ENCODE measurements around the gene PRICKLE3. TPM values are rescaled to one million over a fixed set of nuclear protein-coding genes. Genes with fewer than 3 reads are reported as not detected.

PRICKLE3 gene
- total RNA-seq, 1 donor from 2014 or later, result 18.5 TPM

DNA sequence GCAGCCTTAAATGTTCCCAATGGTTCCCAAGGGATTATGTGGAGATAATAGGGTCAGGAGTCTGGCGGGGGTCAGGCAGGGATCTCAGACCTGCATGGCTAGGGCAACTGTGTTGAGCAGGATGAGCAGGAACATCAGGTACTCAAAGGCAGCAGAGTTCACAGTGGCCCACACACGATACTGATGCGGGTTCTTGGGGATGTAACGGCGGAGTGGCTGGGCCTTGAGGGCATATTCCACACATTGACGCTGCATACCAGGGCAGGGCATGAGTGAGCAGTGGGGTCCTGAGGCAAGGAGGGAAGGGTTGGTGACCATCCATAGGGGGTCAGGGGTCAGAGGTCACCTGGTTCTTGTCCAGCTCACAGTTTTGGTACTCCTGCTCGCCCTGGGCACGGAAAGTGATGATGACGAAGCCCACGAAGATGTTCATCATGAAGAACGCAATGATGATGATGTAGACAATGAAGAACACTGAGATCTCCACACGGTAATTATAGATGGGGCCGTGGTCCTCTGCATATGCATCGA lies 28.9 kb upstream of the PRICKLE3 start:
- no peak for DNase-seq (ENCODE audit: low read depth)
- no peak overlapping the region for H3K4me3 ChIP-seq (ENCODE audit: low read depth, low read length)
- TF ChIP-seq, protein P1, sequence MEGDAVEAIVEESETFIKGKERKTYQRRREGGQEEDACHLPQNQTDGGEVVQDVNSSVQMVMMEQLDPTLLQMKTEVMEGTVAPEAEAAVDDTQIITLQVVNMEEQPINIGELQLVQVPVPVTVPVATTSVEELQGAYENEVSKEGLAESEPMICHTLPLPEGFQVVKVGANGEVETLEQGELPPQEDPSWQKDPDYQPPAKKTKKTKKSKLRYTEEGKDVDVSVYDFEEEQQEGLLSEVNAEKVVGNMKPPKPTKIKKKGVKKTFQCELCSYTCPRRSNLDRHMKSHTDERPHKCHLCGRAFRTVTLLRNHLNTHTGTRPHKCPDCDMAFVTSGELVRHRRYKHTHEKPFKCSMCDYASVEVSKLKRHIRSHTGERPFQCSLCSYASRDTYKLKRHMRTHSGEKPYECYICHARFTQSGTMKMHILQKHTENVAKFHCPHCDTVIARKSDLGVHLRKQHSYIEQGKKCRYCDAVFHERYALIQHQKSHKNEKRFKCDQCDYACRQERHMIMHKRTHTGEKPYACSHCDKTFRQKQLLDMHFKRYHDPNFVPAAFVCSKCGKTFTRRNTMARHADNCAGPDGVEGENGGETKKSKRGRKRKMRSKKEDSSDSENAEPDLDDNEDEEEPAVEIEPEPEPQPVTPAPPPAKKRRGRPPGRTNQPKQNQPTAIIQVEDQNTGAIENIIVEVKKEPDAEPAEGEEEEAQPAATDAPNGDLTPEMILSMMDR (conservative IDR thresholded peaks at IDR 0.05; ENCODE audit: low read depth, low read length), result no peak

DNA sequence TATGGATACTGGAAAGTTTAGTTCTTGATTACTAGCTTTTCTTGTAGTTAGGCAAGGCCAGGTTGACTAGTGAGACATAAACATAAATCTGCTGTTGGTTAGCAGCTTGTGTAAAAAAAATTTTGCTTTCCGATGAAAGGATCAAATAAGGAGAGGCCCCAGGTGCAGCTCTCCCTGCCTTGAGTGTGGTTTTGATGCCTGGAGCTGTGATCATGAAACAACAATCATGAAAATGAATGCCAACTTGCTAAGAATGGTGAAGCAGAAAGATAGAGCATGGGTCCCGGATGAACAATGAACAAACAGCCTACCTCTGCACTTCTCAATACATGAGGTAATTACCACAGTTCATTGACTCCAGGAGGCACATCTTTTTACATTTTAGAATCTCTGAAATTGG lies 28.2 kb upstream of the PRICKLE3 start:
- TF ChIP-seq, protein P1 (conservative IDR thresholded peaks at IDR 0.05; ENCODE audit: low read depth, low read length), result no peak
- no peak for DNase-seq (ENCODE audit: low read depth)
- H3K4me3 ChIP-seq (ENCODE audit: low read depth, low read length), result no peak overlapping the region

DNA sequence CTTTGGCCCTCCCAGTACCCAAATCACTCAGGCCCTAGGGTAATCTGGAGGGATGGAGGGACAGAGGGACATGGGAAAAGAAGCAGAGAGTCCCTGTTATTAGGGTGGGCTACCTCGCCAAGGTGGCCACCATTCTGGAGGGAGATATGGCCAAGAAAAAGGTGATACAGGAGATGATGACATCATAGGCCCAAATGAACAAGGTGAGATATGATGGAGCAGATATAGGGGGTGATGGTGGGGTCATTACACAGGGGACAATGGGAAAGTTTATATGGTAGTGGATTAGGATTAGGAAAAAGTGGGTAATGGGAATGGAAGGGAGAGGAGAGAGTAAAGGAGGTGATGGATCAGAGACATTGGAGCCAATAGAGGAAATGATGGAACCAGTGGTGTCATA lies 26.7 kb upstream of the PRICKLE3 start:
- DNase-seq (ENCODE audit: low read depth), result no peak
- TF ChIP-seq, protein P1 (conservative IDR thresholded peaks at IDR 0.05; ENCODE audit: low read depth, low read length), result no peak
- no peak overlapping the region for H3K4me3 ChIP-seq (ENCODE audit: low read depth, low read length)

DNA sequence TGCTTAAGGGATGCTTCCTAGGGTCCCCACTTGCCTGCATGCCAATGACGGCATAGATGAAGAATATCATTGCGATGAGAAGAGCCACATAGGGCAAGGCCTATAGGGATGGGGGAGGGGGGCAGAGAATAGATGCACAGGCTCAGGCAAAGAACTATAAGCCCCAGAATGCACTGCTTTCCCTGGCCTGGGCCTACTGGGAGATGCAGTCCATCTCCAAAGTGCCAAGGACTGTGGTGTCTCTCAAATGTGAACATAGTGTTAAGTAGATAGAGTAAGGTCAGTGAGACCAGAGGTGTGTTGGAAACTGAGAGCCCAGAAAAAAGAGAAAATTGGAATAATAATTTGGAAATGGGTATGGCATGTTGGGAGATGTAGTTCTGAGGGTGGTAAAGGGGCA lies 26.0 kb upstream of the PRICKLE3 start:
- TF ChIP-seq, protein P1 (conservative IDR thresholded peaks at IDR 0.05; ENCODE audit: low read depth, low read length), result no peak
- no peak for DNase-seq (ENCODE audit: low read depth)
- no peak overlapping the region for H3K4me3 ChIP-seq (ENCODE audit: low read depth, low read length)

DNA sequence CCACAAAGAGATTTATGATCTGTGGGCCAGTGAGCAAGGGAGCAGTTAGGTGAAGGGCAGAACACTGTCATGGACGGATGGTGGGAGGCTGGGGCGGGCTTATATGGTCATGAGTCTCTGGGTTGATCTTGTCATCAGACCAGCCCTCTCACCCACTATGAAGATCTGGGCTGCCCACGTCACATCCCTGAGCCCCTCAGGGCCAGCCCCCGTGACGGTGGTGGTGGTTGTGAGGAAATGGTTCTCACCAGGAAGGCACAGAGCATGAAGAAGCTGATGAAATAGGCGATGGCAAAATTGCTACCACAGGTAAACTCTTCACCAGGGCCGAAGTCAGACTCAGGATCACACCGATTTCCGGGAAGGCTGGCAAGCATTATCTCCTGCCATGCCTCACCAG lies 24.9 kb upstream of the PRICKLE3 start:
- DNase-seq (ENCODE audit: low read depth), result no peak
- TF ChIP-seq, protein P1 (conservative IDR thresholded peaks at IDR 0.05; ENCODE audit: low read depth, low read length), result no peak
- no peak overlapping the region for H3K4me3 ChIP-seq (ENCODE audit: low read depth, low read length)

DNA sequence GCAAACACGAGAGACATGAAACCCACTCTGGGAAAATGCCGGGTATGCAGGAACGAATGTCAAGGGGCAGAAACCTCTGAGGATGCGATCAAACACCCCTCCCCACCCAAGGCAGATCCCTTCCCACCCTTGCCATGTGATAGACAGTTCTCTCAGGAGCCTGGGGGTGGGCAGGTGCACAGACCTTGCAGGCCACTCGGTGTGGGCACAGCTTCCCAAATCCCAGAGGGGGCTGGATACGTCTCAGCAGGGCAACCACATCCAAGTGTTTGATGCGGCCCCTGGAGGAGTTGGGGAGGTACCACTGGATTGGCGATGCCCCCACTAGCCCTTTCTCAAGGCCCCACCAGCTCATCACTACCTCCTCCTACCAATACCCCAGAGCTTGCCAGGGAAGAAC lies 24.2 kb upstream of the PRICKLE3 start:
- H3K4me3 ChIP-seq (ENCODE audit: low read depth, low read length), result no peak overlapping the region
- TF ChIP-seq, protein P1 (conservative IDR thresholded peaks at IDR 0.05; ENCODE audit: low read depth, low read length), result no peak
- DNase-seq (ENCODE audit: low read depth), result no peak

DNA sequence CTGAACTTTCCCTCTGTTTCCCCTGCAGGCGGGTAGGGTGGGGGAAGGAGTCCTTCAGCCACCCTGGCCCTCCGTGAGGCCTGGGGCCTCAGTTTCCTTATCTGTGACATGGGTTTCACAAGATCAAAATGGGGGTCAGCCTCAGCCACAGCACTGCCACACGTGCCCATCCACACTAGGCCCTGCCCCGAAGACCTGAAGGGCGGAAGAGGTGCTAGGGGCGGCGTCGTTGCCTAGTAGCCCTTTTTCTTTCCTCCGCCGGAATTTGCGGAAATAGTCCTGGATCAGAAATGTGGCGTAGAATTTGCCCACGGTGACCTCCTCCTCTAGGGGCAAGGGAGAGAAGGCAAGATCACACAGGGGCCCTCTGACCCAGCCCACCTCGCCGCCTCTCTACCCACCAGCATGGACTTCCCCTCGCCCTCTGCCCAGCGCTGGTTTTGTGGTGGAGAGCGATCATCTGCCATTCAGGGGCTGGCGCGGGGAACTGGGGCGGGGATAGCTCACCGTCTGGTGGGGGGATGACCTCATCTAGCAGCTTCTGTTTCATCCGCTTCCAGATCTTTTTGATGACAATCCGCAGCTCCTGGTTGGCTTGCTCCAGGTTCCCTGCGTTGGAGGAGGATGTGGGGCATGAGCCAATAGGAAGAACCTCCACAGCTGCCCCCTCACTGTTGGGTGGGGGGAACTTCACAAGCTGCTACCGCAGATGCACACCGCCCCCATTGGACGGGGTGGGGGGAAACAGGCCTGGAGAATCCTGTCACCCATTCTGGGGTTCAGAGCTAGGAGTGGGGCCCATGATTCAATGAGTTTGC lies 23.5 kb upstream of the PRICKLE3 start:
- no peak for DNase-seq (ENCODE audit: low read depth)
- no peak overlapping the region for H3K4me3 ChIP-seq (ENCODE audit: low read depth, low read length)
- TF ChIP-seq, protein P1 (conservative IDR thresholded peaks at IDR 0.05; ENCODE audit: low read depth, low read length), result no peak
